ENCODE measurements around the gene NFIB. TPM values are rescaled to one million over a fixed set of nuclear protein-coding genes. Genes with fewer than 3 reads are reported as not detected.

The NFIB gene
- total and polyA plus RNA-seq, 2 of the 13 experiments (the other 11 are each of a cell fraction or from before 2014, with no cell fraction given): 0.98 to 4.6 TPM

GRCh38 chr9:14313951-14314423, at the start of gene NFIB (continued):
- no peak for TF ChIP-seq KIAA2018 (CRISPR knock-in tag; IDR thresholded peaks at IDR 0.05; ENCODE audit: borderline replicate concordance)
- no peak for TF ChIP-seq SMC3 (IDR thresholded peaks at IDR 0.05; ENCODE audit: low read length)
- TF ChIP-seq ZNF740 (CRISPR knock-in tag; IDR thresholded peaks at IDR 0.05): 0 out of 2 replicates have a peak, but pooled peaks have one; percentile 4
- TF ChIP-seq ZNF569 (CRISPR knock-in tag; IDR thresholded peaks at IDR 0.05; ENCODE audit: borderline replicate concordance): no peak

Measured in HepG2 (cell line).